ENCODE results near the gene NDFIP1. TPM values are rescaled to one million over a fixed set of nuclear protein-coding genes. Genes with fewer than 3 reads are reported as not detected.
A peak's percentile ranks its signal among the peaks of the same experiment; 100 is the strongest.

The NDFIP1 gene
- total and polyA plus RNA-seq, 2 of the 8 experiments (the other 6 are each of a cell fraction or from before 2014, with no cell fraction given) = 8.8 to 27.1 TPM

GRCh38 chr5:142108432-142109330, at the start of gene NDFIP1 (continued):
- TF ChIP-seq POLR2AphosphoS5 (IDR thresholded peaks at IDR 0.05; ENCODE audit: low read depth, low read length) (peak; percentile 73), GTF2F1 (IDR thresholded peaks at IDR 0.05; ENCODE audit: borderline replicate concordance, low read depth, low read length) (no peak), CHD2 (IDR thresholded peaks at IDR 0.05; ENCODE audit: low read length) (no peak), YY1 (IDR thresholded peaks at IDR 0.05; ENCODE audit: low read depth, low read length) (peak; percentile 82), KDM4A (IDR thresholded peaks at IDR 0.05; ENCODE audit: low read depth, low read length, severe bottlenecking) (peak; percentile 94), ATF3 (IDR thresholded peaks at IDR 0.05; ENCODE audit: insufficient read depth, low read depth, low read length) (no peak), MAX (IDR thresholded peaks at IDR 0.05) (peak; percentile 78), KDM5A (IDR thresholded peaks at IDR 0.05; ENCODE audit: low read length) (no peak), RAD21 (IDR thresholded peaks at IDR 0.05 in 1 of 2, conservative IDR thresholded peaks at IDR 0.05 in 1 of 2; ENCODE audit: low read depth in 2 of 2, low read length in 2 of 2) (peak in 1 of 2 experiments; percentile 26; a peak in 1 of 4 replicates), TAF7 (optimal IDR thresholded peaks at IDR 0.05; ENCODE audit: borderline replicate concordance, low read depth, low read length) (peak; percentile 39), TAF1 (IDR thresholded peaks at IDR 0.05; ENCODE audit: low read depth, low read length) (peak; percentile 86), ASH2L (IDR thresholded peaks at IDR 0.05; ENCODE audit: low read length) (peak; percentile 54), RXRA (IDR thresholded peaks at IDR 0.05; ENCODE audit: insufficient read depth, low read depth, low read length) (no peak), SAP30 (IDR thresholded peaks at IDR 0.05; ENCODE audit: insufficient read depth, insufficient replicate concordance, low read length) (no peak), USF2 (IDR thresholded peaks at IDR 0.05; ENCODE audit: low read length) (no peak), CHD1 (IDR thresholded peaks at IDR 0.05; ENCODE audit: low read depth, low read length) (no peak), MAFK (IDR thresholded peaks at IDR 0.05; ENCODE audit: low read depth, low read length) (no peak), CEBPB (IDR thresholded peaks at IDR 0.05; ENCODE audit: low read depth, low read length) (no peak)
- TF ChIP-seq, protein P1, sequence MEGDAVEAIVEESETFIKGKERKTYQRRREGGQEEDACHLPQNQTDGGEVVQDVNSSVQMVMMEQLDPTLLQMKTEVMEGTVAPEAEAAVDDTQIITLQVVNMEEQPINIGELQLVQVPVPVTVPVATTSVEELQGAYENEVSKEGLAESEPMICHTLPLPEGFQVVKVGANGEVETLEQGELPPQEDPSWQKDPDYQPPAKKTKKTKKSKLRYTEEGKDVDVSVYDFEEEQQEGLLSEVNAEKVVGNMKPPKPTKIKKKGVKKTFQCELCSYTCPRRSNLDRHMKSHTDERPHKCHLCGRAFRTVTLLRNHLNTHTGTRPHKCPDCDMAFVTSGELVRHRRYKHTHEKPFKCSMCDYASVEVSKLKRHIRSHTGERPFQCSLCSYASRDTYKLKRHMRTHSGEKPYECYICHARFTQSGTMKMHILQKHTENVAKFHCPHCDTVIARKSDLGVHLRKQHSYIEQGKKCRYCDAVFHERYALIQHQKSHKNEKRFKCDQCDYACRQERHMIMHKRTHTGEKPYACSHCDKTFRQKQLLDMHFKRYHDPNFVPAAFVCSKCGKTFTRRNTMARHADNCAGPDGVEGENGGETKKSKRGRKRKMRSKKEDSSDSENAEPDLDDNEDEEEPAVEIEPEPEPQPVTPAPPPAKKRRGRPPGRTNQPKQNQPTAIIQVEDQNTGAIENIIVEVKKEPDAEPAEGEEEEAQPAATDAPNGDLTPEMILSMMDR (IDR thresholded peaks at IDR 0.05; ENCODE audit: control extremely low read depth in 1 of 3, insufficient read depth in 1 of 3, low read depth in 1 of 3, low read length in 3 of 3) = no peak
